OCI-LY3 (cell line): ENCODE data around the gene PATJ.

Source experiments
- H2AFZ ChIP-seq: fragments of 200-600, 300-600 bp; shearing (Covaris generic); 2 replicates; pipeline ENCODE4 v1.6.0; 2014; ENCODE audit warnings: antibody characterized with exemption, low read depth, low read length
- H3K27ac ChIP-seq: fragments of 200-600, 300-600 bp; sonication (generic); 2 replicates; pipeline ENCODE4 v1.5.1; 2014; ENCODE audit warnings: mild to moderate bottlenecking, low read length, moderate library complexity, mixed read lengths
- H3K27me3 ChIP-seq: fragments of 200-600, 300-600 bp; sonication (generic); 2 replicates; pipeline ENCODE4 v1.6.1; 2014; ENCODE audit warnings: low read depth, low read length, mixed read lengths
- H3K36me3 ChIP-seq: fragments of 200-600, 300-600 bp; sonication (generic); replicated peaks from 2 replicates; pipeline ENCODE3; 2014; ENCODE audit warnings: low read depth, low read length, mixed read lengths
- H3K4me1 ChIP-seq: fragments of 300-600, 200-600 bp; sonication (generic); 2 replicates; pipeline ENCODE4 v1.6.1; 2014; ENCODE audit warnings: low read length, mixed read lengths
- H3K4me2 ChIP-seq: fragments of 200-600, 300-600 bp; sonication (generic); 2 replicates; pipeline ENCODE4 v1.6.1; 2014; ENCODE audit warnings: low read length, mixed read lengths
- H3K4me3 ChIP-seq: fragments of 300-600, 200-600 bp; sonication (generic); 2 replicates; pipeline ENCODE4 v1.5.1; 2014; ENCODE audit warnings: antibody characterized with exemption, mild to moderate bottlenecking, low read length, moderate library complexity
- H3K79me2 ChIP-seq: fragments of 300-600, 200-600 bp; shearing (Covaris generic); 2 replicates; pipeline ENCODE4 v1.6.1; 2014; ENCODE audit warnings: mild to moderate bottlenecking, low read length, mixed read lengths
- H3K9ac ChIP-seq: fragments of 300-600, 200-600 bp; shearing (Covaris generic); 2 replicates; pipeline ENCODE4 v1.6.0; 2014; ENCODE audit warnings: mild to moderate bottlenecking, low read length, moderate library complexity
- H3K9me3 ChIP-seq: fragments of 200-600, 300-600 bp; shearing (Covaris generic); 2 replicates; pipeline ENCODE4 v1.6.1; 2014; ENCODE audit warnings: low read length, mixed read lengths; ENCODE audit not compliant: insufficient read depth
- H4K20me1 ChIP-seq: fragments of 200-600, 300-600 bp; sonication (generic); 2 replicates; pipeline ENCODE4 v1.6.1; 2016; ENCODE audit warnings: low read length, mixed read lengths; ENCODE audit not compliant: insufficient read depth
- EZH2phosphoT487 ChIP-seq: fragments of 200-600 bp; shearing (Covaris generic); IDR thresholded peaks from 2 replicates; pipeline ENCODE4 v1.6.1; 2018; ENCODE audit warnings: antibody characterized with exemption, mixed run types, low read depth
- TF ChIP-seq, protein P1 (sequence below): fragments of 200-600, 300-600 bp; sonication (generic); IDR thresholded peaks from 2 replicates; pipeline ENCODE4 v1.5.1; 2014; ENCODE audit warnings: antibody characterized with exemption, low read length, low read depth

PATJ gene

GRCh38 chr1:61865646-61866220 is 123.5 kb downstream of the PATJ start:
- no peak overlapping the region for H3K27ac ChIP-seq
- H3K79me2 ChIP-seq = no peaks in the 10 kb centered on the region
- no peaks in the 10 kb centered on the region for H3K36me3 ChIP-seq
- no peaks in the 10 kb centered on the region for H3K27me3 ChIP-seq
- H3K4me3 ChIP-seq = no peak overlapping the region
- H3K4me1 ChIP-seq = no peaks in the 10 kb centered on the region
- H3K9me3 ChIP-seq = no peaks in the 10 kb centered on the region
- H2AFZ ChIP-seq = no peak overlapping the region
- TF ChIP-seq EZH2phosphoT487 = no peak
- TF ChIP-seq, protein P1, sequence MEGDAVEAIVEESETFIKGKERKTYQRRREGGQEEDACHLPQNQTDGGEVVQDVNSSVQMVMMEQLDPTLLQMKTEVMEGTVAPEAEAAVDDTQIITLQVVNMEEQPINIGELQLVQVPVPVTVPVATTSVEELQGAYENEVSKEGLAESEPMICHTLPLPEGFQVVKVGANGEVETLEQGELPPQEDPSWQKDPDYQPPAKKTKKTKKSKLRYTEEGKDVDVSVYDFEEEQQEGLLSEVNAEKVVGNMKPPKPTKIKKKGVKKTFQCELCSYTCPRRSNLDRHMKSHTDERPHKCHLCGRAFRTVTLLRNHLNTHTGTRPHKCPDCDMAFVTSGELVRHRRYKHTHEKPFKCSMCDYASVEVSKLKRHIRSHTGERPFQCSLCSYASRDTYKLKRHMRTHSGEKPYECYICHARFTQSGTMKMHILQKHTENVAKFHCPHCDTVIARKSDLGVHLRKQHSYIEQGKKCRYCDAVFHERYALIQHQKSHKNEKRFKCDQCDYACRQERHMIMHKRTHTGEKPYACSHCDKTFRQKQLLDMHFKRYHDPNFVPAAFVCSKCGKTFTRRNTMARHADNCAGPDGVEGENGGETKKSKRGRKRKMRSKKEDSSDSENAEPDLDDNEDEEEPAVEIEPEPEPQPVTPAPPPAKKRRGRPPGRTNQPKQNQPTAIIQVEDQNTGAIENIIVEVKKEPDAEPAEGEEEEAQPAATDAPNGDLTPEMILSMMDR = no peak
- H4K20me1 ChIP-seq = no peaks in the 10 kb centered on the region
- H3K4me2 ChIP-seq = no peak overlapping the region
- no peak overlapping the region for H3K9ac ChIP-seq

DNA sequence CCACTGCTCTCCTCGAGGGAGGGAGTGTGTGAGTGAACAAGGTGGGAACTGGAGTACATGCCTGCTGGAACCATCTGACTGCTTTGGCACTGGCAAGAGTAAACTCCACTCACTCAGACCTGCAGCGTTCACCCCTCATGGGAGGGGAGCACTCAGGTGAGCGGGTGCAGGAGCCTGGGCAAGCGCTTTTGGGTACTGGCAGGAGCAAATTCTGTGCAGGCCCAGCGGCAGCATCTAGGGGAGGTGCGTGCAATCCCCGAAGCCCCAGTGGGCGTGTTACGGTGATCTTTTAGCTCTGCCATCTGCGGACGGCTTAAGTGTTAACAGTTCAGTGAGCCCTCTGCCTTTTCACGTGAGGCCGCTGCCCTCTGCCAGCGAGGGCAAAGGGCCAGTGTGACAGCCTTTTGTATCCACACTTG is 127.4 kb downstream of the PATJ start:
- H3K4me2 ChIP-seq = no peak overlapping the region
- no peaks in the 10 kb centered on the region for H3K79me2 ChIP-seq
- TF ChIP-seq EZH2phosphoT487 = no peak
- TF ChIP-seq, protein P1 = no peak
- no peak overlapping the region for H2AFZ ChIP-seq
- no peaks in the 10 kb centered on the region for H3K27me3 ChIP-seq
- no peak overlapping the region for H3K27ac ChIP-seq
- no peaks in the 10 kb centered on the region for H3K9me3 ChIP-seq
- no peaks in the 10 kb centered on the region for H3K36me3 ChIP-seq
- H3K9ac ChIP-seq = no peak overlapping the region
- no peaks in the 10 kb centered on the region for H3K4me1 ChIP-seq
- no peak overlapping the region for H3K4me3 ChIP-seq
- H4K20me1 ChIP-seq = no peaks in the 10 kb centered on the region

DNA sequence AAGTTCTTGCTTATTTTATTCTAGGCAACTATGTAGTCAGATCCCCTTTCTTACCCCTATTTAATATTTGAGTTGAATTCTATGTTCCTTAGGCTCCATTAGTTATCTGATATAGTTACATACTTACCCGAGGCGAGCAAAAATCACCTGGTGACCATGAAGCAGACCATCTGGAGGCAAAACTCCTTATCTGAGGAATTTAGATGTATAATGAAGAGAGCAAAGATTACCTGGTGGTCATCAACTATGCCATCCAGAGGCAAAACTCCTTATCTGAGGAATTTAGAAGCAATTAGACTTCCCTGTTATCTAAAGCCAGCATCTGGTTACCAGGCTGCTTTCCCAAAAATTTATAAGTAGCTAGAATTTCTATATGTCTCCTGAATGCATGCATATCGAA is 129.9 kb downstream of the PATJ start:
- H3K79me2 ChIP-seq = no peaks in the 10 kb centered on the region
- no peaks in the 10 kb centered on the region for H3K9me3 ChIP-seq

DNA sequence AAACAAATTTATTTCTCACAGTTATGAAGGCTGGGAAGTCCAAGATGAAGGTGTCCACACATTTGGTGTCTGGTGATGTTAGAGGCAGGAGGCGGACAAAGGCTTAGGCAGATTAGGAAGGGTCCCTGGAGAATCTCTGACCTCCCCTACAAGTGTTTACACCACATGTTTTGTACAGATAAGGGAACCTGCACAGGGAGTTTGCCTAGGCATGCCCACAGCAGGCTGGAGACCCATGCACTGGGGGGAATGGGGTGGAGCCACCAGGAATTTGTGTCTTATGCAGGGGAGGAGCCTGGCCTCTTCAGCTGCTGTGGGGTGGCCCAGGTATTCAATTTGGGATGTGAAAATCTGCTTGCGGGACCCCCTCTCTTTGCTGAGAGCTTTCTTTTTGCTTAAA is 131.3 kb downstream of the PATJ start:
- Histone ChIP-seq H3K4me1 (no peaks in the 10 kb centered on the region), H3K79me2 (no peaks in the 10 kb centered on the region), H3K9ac (no peak overlapping the region), H2AFZ (no peak overlapping the region), H3K36me3 (no peaks in the 10 kb centered on the region), H3K4me2 (no peak overlapping the region), H3K27me3 (no peaks in the 10 kb centered on the region), H3K4me3 (no peak overlapping the region), H3K27ac (no peak overlapping the region), H3K9me3 (no peaks in the 10 kb centered on the region), H4K20me1 (no peaks in the 10 kb centered on the region)
- TF ChIP-seq, protein P1 = no peak
- TF ChIP-seq EZH2phosphoT487 = no peak

More for the DNA sequence above, 129.9 kb downstream of the PATJ start:
- H4K20me1 ChIP-seq = no peaks in the 10 kb centered on the region
- H3K4me2 ChIP-seq = no peak overlapping the region
- TF ChIP-seq, protein P1 = no peak
- TF ChIP-seq EZH2phosphoT487 = no peak
- no peak overlapping the region for H3K27ac ChIP-seq
- H2AFZ ChIP-seq = no peak overlapping the region
- H3K27me3 ChIP-seq = no peaks in the 10 kb centered on the region
- H3K4me3 ChIP-seq = no peak overlapping the region
- no peaks in the 10 kb centered on the region for H3K4me1 ChIP-seq
- no peak overlapping the region for H3K9ac ChIP-seq
- H3K36me3 ChIP-seq = no peaks in the 10 kb centered on the region
